Measurements from ENCODE around the gene CNTNAP5. TPM values are rescaled to one million over a fixed set of nuclear protein-coding genes. Genes with fewer than 3 reads are reported as not detected.

Gene CNTNAP5
- total RNA-seq, 3 donors from 2014 or later: 3.3 TPM; not detected in 2

- H3K9me3 ChIP-seq: no peaks in the 10 kb centered on the region
- intact Hi-C loops (cut with DNase I, micrococcal nuclease): no loop called here
Measured at GRCh38 chr2:124171472-124172063, 146.5 kb downstream of the CNTNAP5 start.

GRCh38 chr2:124178719-124179118 lies 153.6 kb downstream of the CNTNAP5 start:
- intact Hi-C loops (cut with DNase I, micrococcal nuclease): no loop called here
- no peak for DNase-seq
- H3K9me3 ChIP-seq: no peaks in the 10 kb centered on the region
- no peak for TF ChIP-seq CTCF (IDR thresholded peaks at IDR 0.05)
- no peak overlapping the region for H3K4me3 ChIP-seq
- no peak for ATAC-seq
- H3K4me1 ChIP-seq (ENCODE audit: low read depth): no peaks in the 10 kb centered on the region
- H3K36me3 ChIP-seq (ENCODE audit: low read depth): no peaks in the 10 kb centered on the region

More at GRCh38 chr2:124171472-124172063, 146.5 kb downstream of the CNTNAP5 start:
- Histone ChIP-seq H3K4me3 (no peak overlapping the region), H3K36me3 (ENCODE audit: low read depth) (no peaks in the 10 kb centered on the region), H3K4me1 (ENCODE audit: low read depth) (no peaks in the 10 kb centered on the region)
- ATAC-seq (no peak), DNase-seq (no peak)
- TF ChIP-seq CTCF (IDR thresholded peaks at IDR 0.05): no peak

- Histone ChIP-seq H3K4me3 (no peak overlapping the region), H3K36me3 (ENCODE audit: low read depth) (no peaks in the 10 kb centered on the region), H3K4me1 (ENCODE audit: low read depth) (no peaks in the 10 kb centered on the region), H3K9me3 (no peaks in the 10 kb centered on the region)
- ATAC-seq (no peak), DNase-seq (no peak)
- no peak for TF ChIP-seq CTCF (IDR thresholded peaks at IDR 0.05)
- intact Hi-C loops (cut with DNase I, micrococcal nuclease): no loop called here
Measured at GRCh38 chr2:124180635-124181034, 155.5 kb downstream of the CNTNAP5 start.

GRCh38 chr2:124186801-124187200 lies 161.7 kb downstream of the CNTNAP5 start:
- no peaks in the 10 kb centered on the region for H3K4me1 ChIP-seq (ENCODE audit: low read depth)
- no peak for TF ChIP-seq CTCF (IDR thresholded peaks at IDR 0.05)
- no peaks in the 10 kb centered on the region for H3K9me3 ChIP-seq
- intact Hi-C loops (cut with DNase I, micrococcal nuclease): no loop called here
- no peaks in the 10 kb centered on the region for H3K36me3 ChIP-seq (ENCODE audit: low read depth)
- DNase-seq (no peak), ATAC-seq (no peak)
- H3K4me3 ChIP-seq: no peak overlapping the region

GRCh38 chr2:124187948-124188347 lies 162.9 kb downstream of the CNTNAP5 start:
- no peak overlapping the region for H3K4me3 ChIP-seq
- no peak for TF ChIP-seq CTCF (IDR thresholded peaks at IDR 0.05)
- no peak for DNase-seq
- H3K9me3 ChIP-seq: no peaks in the 10 kb centered on the region
- ATAC-seq: no peak
- intact Hi-C loops (cut with DNase I, micrococcal nuclease): no loop called here
- no peaks in the 10 kb centered on the region for H3K4me1 ChIP-seq (ENCODE audit: low read depth)
- H3K36me3 ChIP-seq (ENCODE audit: low read depth): no peaks in the 10 kb centered on the region

- intact Hi-C loops (cut with DNase I, micrococcal nuclease): no loop called here
- no peaks in the 10 kb centered on the region for H3K4me1 ChIP-seq (ENCODE audit: low read depth)
- no peak for TF ChIP-seq CTCF (IDR thresholded peaks at IDR 0.05)
- no peak for ATAC-seq
- no peaks in the 10 kb centered on the region for H3K36me3 ChIP-seq (ENCODE audit: low read depth)
- H3K4me3 ChIP-seq: no peak overlapping the region
- no peak for DNase-seq
- no peaks in the 10 kb centered on the region for H3K9me3 ChIP-seq
Measured at GRCh38 chr2:124193706-124194105, 168.6 kb downstream of the CNTNAP5 start.
